ENCODE data around the gene MSMB.

DNA sequence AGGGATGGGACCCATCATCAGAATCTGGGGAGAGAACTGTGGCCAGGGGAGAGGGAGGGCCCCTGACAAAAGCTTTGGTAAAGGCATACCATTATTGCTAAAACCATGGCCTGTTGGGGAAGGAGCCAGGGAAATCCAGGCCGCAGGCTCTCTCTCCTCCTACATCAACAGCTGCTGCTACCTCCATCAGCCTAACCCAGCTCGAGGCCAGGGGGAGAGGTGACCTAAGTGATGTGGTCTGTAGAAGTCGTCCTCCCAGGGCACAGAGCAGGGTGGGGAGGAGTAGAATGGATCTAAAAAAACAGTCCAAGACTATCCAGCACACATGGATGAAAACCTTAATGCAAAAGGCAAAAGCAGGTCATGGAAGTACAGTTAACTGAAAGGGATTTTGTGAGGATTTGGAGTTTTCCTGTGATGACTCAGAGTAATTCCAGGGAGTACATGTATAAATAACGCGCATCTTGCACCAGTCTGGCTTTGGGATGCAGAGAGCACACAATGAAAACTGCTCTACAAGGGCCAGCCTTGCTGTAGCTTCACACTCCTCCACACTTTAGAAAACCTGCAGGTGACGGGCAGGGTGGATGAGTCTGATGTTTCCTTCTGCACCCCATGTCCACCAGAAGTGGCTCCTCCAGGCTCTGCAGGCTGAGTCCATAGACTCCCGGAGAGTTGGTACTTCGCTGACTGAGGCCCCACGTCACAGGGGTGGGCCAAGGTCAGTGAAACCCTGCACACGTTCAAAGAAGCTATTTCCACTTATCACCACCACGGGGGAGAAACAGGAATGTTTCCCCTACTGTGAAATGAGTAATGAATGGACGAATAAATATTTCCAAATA lies 38.5 kb upstream of the MSMB start:
- TF ChIP-seq, protein P1, sequence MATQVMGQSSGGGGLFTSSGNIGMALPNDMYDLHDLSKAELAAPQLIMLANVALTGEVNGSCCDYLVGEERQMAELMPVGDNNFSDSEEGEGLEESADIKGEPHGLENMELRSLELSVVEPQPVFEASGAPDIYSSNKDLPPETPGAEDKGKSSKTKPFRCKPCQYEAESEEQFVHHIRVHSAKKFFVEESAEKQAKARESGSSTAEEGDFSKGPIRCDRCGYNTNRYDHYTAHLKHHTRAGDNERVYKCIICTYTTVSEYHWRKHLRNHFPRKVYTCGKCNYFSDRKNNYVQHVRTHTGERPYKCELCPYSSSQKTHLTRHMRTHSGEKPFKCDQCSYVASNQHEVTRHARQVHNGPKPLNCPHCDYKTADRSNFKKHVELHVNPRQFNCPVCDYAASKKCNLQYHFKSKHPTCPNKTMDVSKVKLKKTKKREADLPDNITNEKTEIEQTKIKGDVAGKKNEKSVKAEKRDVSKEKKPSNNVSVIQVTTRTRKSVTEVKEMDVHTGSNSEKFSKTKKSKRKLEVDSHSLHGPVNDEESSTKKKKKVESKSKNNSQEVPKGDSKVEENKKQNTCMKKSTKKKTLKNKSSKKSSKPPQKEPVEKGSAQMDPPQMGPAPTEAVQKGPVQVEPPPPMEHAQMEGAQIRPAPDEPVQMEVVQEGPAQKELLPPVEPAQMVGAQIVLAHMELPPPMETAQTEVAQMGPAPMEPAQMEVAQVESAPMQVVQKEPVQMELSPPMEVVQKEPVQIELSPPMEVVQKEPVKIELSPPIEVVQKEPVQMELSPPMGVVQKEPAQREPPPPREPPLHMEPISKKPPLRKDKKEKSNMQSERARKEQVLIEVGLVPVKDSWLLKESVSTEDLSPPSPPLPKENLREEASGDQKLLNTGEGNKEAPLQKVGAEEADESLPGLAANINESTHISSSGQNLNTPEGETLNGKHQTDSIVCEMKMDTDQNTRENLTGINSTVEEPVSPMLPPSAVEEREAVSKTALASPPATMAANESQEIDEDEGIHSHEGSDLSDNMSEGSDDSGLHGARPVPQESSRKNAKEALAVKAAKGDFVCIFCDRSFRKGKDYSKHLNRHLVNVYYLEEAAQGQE (IDR thresholded peaks at IDR 0.05; ENCODE audit: insufficient read depth in 1 of 2, low read depth in 2 of 2, low read length in 2 of 2), result no peak
- TF ChIP-seq TAF1 (IDR thresholded peaks at IDR 0.05; ENCODE audit: borderline replicate concordance, insufficient read depth, low read length) (no peak), SIN3A (IDR thresholded peaks at IDR 0.05; ENCODE audit: borderline replicate concordance, insufficient read depth, low read length) (no peak), POLR2AphosphoS5 (IDR thresholded peaks at IDR 0.05; ENCODE audit: low read depth, low read length) (no peak), FOXP2 (optimal IDR thresholded peaks at IDR 0.05; ENCODE audit: borderline replicate concordance, extremely low read depth, extremely low read length, insufficient read depth) (no peak)
